Endothelial cell of umbilical vein (primary cell): ENCODE measurements around the gene IRF2BPL. TPM values are rescaled to one million over a fixed set of nuclear protein-coding genes. Genes with fewer than 3 reads are reported as not detected.

ENCODE experiments used
- BruUV-seq: library from RNA; stranded (reverse); fragments of 400-500 nt; replicated peaks from 2 replicates; lab custom pipeline; 2021; lab: Mats Ljungman, UMichigan
- CTCF ChIA-PET: fragments of 300-600, 350-600 bp; sonication (Branson Sonifier 250); formaldehyde crosslinking; loops from one replicate; lab custom pipeline; 2021; ENCODE audit warnings: antibody characterized with exemption, inconsistent platforms; lab: Charles Lee
- POLR2A ChIA-PET: fragments of 300-600, 350-600 bp; sonication (Branson Sonifier 250); formaldehyde crosslinking; loops from one replicate; lab custom pipeline; 2021; ENCODE audit warnings: antibody characterized with exemption, inconsistent platforms; lab: Charles Lee
- DNase-seq: peaks from one replicate; pipeline ENCODE4 v3.0.0-alpha.2; 2011; ENCODE audit warnings: low read depth, low spot score
- FAIRE-seq: peaks from 2 replicates; lab custom pipeline; 2011; peaks lifted over from hg19 to GRCh38; lab: Jason Lieb, UNC
- H2AFZ ChIP-seq: 2 replicates; pipeline ENCODE4 v1.6.0; 2012; ENCODE audit warnings: low read depth, low read length, control low read depth, inconsistent platforms
- H3K27ac ChIP-seq: 2 replicates; pipeline ENCODE4 v1.5.1; 2011; ENCODE audit warnings: low read depth, mild to moderate bottlenecking, control low read depth, low read length, moderate library complexity; ENCODE audit not compliant: insufficient read depth
- H3K27me3 ChIP-seq, 2 experiments: 2 replicates each; pipeline versions ENCODE4 v1.6.0 to v1.6.1; 2011; ENCODE audit warnings: low read length in 2 of 2, mixed read lengths in 1 of 2; ENCODE audit not compliant: control insufficient read depth in 2 of 2, insufficient read depth in 2 of 2
- H3K36me3 ChIP-seq, 2 experiments: 2 replicates in 1 of 2; 3 replicates in 1 of 2; pipeline ENCODE4 v1.5.1; 2011; ENCODE audit warnings: low read length in 2 of 2, mild to moderate bottlenecking in 1 of 2, moderate library complexity in 1 of 2; ENCODE audit not compliant: control insufficient read depth in 2 of 2, insufficient read depth in 2 of 2; ENCODE audit errors: extremely low read depth in 1 of 2
- H3K4me1 ChIP-seq: 3 replicates; pipeline ENCODE4 v1.5.1; 2011; ENCODE audit warnings: mild to moderate bottlenecking, low read length; ENCODE audit not compliant: control insufficient read depth, insufficient read depth; ENCODE audit errors: extremely low read depth
- H3K4me2 ChIP-seq: 2 replicates; pipeline ENCODE4 v1.6.1; 2011; ENCODE audit warnings: low read length, control low read depth, mixed read lengths; ENCODE audit not compliant: insufficient read depth
- H3K4me3 ChIP-seq, 3 experiments: fragments of 200-600 bp in 1 of 3; sonication (generic), shearing (Covaris generic) in 1 of 3; replicated peaks in 1 of 3; 2 replicates each; pipeline ENCODE4 v1.5.1; 2011 to 2016; ENCODE audit warnings: control low read depth in 3 of 3, low read length in 3 of 3, mild to moderate bottlenecking in 2 of 3, inconsistent platforms in 1 of 3, low read depth in 1 of 3, moderate library complexity in 1 of 3; ENCODE audit not compliant: insufficient read depth in 1 of 3
- H3K79me2 ChIP-seq: 2 replicates; pipeline ENCODE4 v1.6.0; 2012; ENCODE audit warnings: low read length, inconsistent platforms; ENCODE audit not compliant: control insufficient read depth, insufficient read depth
- H3K9ac ChIP-seq: replicated peaks from 2 replicates; pipeline ENCODE3; 2011; ENCODE audit warnings: low read length, control low read depth; ENCODE audit not compliant: insufficient read depth; ENCODE audit errors: extremely low read depth
- H3K9me1 ChIP-seq: replicated peaks from 3 replicates; pipeline ENCODE4 v1.6.0; 2011; ENCODE audit warnings: mild to moderate bottlenecking, low read length; ENCODE audit not compliant: control insufficient read depth, insufficient read depth; ENCODE audit errors: extremely low read depth
- H3K9me3 ChIP-seq: replicated peaks from 2 replicates; pipeline ENCODE4 v1.5.1; 2012; ENCODE audit warnings: low read length, inconsistent platforms; ENCODE audit not compliant: control insufficient read depth, insufficient read depth
- H4K20me1 ChIP-seq: replicated peaks from 2 replicates; pipeline ENCODE3; 2011; ENCODE audit warnings: mild to moderate bottlenecking, low read length; ENCODE audit not compliant: control insufficient read depth, insufficient read depth; ENCODE audit errors: extremely low read depth
- CTCF ChIP-seq, 2 donors: IDR thresholded peaks; 1 replicate in 1 of 2; 2 replicates in 1 of 2; pipeline ENCODE4 v1.5.1; 2011; ENCODE audit warnings: low read length in 2 of 2, mild to moderate bottlenecking in 2 of 2, moderate library complexity in 2 of 2, control low read depth in 1 of 2, inconsistent platforms in 1 of 2, low read depth in 1 of 2; ENCODE audit not compliant: insufficient read depth in 1 of 2; ENCODE audit errors: extremely low read depth in 1 of 2
- EZH2 ChIP-seq: IDR thresholded peaks from 2 replicates; pipeline ENCODE4 v1.6.1; 2012; ENCODE audit warnings: borderline replicate concordance, low read depth, mild to moderate bottlenecking, moderate library complexity, low read length, inconsistent platforms; ENCODE audit not compliant: severe bottlenecking
- FOS ChIP-seq: IDR thresholded peaks from 2 replicates; pipeline ENCODE4 v1.6.1; 2011; ENCODE audit warnings: mild to moderate bottlenecking, low read length, moderate library complexity, borderline replicate concordance; ENCODE audit not compliant: insufficient read depth
- GATA2 ChIP-seq: IDR thresholded peaks from 2 replicates; pipeline ENCODE4 v1.7.0; 2011; ENCODE audit warnings: low read depth, mild to moderate bottlenecking, moderate library complexity, mixed read lengths, low read length; ENCODE audit not compliant: insufficient read length, insufficient read depth
- JUN ChIP-seq: IDR thresholded peaks from 2 replicates; pipeline ENCODE4 v1.6.1; 2011; ENCODE audit warnings: borderline replicate concordance, low read depth; ENCODE audit not compliant: insufficient read length, insufficient read depth
- MYC ChIP-seq: IDR thresholded peaks from one replicate; pipeline ENCODE4 v1.6.1; 2011; ENCODE audit warnings: mild to moderate bottlenecking, low read depth, low read length
- POLR2A ChIP-seq: IDR thresholded peaks from 2 replicates; pipeline ENCODE4 v1.6.1; 2012; ENCODE audit warnings: low read depth, mild to moderate bottlenecking, control low read depth, low read length
- POLR2AphosphoS5 ChIP-seq: IDR thresholded peaks from 2 replicates; pipeline ENCODE4 v1.6.1; 2012; ENCODE audit warnings: low read depth, mild to moderate bottlenecking, control low read depth, low read length, moderate library complexity; ENCODE audit not compliant: insufficient read depth
- dilution Hi-C: fragments of 300-500 bp; cut with MboI; formaldehyde crosslinking; loops from one replicate; pipeline ENCODE4 v1.15.0; 2019; ENCODE audit warnings: low sequenced_read_pairs; ENCODE audit not compliant: extremely low pct_ligation_motif_present
- intact Hi-C: fragments of 100-400 bp; cut with micrococcal nuclease; formaldehyde crosslinking; loops from one replicate; pipeline ENCODE4 v1.10.0; 2022
- polyA plus RNA-seq, 4 experiments: library from polyadenylated mRNA; depleted of rRNA in 3 of 4; stranded (reverse) in 3 of 4; unstranded in 1 of 4; fragments of >200 nt; gene quantifications; 2 replicates each; pipeline versions ENCODE4 v1.2.1 to v1.2.3, GENCODE V29; 2011 to 2012; ENCODE audit warnings: missing spikeins in 1 of 4
- total RNA-seq: library from RNA; stranded (reverse); gene quantifications from 2 replicates; pipeline ENCODE4 v1.2.3, GENCODE V29; 2021
- TF ChIP-seq, protein P1 (sequence below): IDR thresholded peaks from 2 replicates; pipeline ENCODE4 v1.6.1; 2011; ENCODE audit not compliant: insufficient read depth, insufficient read length

IRF2BPL gene
- total and polyA plus RNA-seq, 2 donors (not counting 3 experiments of a cell fraction or from before 2014, with no cell fraction given), result 9.3 to 23.3 TPM

GRCh38 chr14:77055981-77056380 lies 27.5 kb upstream of the IRF2BPL start:
- intact Hi-C loops (loop anchor here (1.0 to 10.0 kb wide), 7 partner anchors 12 to 341 kb away; partner anchors contain the start of gene IRF2BPL), dilution Hi-C loops (no loop called here)
- Histone ChIP-seq H3K9me3 (no peaks in the 10 kb centered on the region), H2AFZ (no peak overlapping the region), H3K27me3 (no peaks in the 10 kb centered on the region), H3K36me3 (no peaks in the 10 kb centered on the region), H3K4me2 (no peak overlapping the region), H3K4me3 (no peak overlapping the region), H3K9me1 (no peaks in the 10 kb centered on the region), H4K20me1 (no peaks in the 10 kb centered on the region), H3K27ac (peak overlapping the region; percentile 86), H3K79me2 (no peaks in the 10 kb centered on the region), H3K4me1 (peaks cover 23% of the 10 kb centered on the region), H3K9ac (no peak overlapping the region)
- POLR2A ChIA-PET, result no interaction called here
- no peak for DNase-seq
- CTCF ChIA-PET, result interaction anchor here (3.9 to 4.8 kb wide), 2 partner anchors 144 to 180 kb away, joined by 23 to 67 read pairs; no protein-coding TSS in a partner anchor
- FAIRE-seq, result no peak
- TF ChIP-seq GATA2 (no peak), POLR2A (no peak), POLR2AphosphoS5 (no peak), MYC (no peak)
- TF ChIP-seq, protein P1, sequence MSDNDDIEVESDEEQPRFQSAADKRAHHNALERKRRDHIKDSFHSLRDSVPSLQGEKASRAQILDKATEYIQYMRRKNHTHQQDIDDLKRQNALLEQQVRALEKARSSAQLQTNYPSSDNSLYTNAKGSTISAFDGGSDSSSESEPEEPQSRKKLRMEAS, result no peak
- no TSS peak for BruUV-seq

DNA sequence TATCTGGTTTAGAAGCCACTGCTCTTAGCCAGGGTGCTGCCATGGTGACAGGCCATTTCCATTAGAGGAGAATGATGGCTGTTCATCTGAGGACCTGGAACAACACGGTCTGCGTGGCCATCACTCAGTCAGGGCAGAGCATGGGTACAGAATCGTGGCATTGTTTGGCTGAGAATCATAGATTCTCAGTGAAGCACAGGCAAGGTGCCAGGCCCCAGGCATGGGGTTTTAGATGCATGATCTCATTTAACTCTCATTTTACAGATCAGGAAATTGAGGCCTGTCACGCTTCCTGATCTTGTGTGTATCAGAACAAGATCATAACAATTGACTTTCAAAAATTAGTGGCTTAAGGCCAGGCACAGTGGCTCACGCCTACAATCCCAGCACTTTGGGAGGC lies 26.8 kb upstream of the IRF2BPL start:
- H2AFZ ChIP-seq, result peak overlapping the region; percentile 20
- no peaks in the 10 kb centered on the region for H4K20me1 ChIP-seq
- no peaks in the 10 kb centered on the region for H3K79me2 ChIP-seq
- BruUV-seq, result no TSS peak
- TF ChIP-seq EZH2 (no peak), POLR2A (no peak), FOS (peak; percentile 31), CTCF (IDR thresholded peaks at IDR 0.05; ENCODE audit: extremely low read depth in 1 of 2, insufficient read depth in 1 of 2, low read depth in 1 of 2, low read length in 2 of 2) (no peak), POLR2AphosphoS5 (peak; percentile 29), GATA2 (peak; percentile 60), JUN (peak; percentile 90)
- TF ChIP-seq, protein P1, result peak; percentile 53
- H3K4me3 ChIP-seq, result no peak overlapping the region
- ChIA-PET POLR2A (no interaction called here), CTCF (interaction anchor here (0.9 to 4.8 kb wide), 10 partner anchors 13 to 179 kb away, joined by 3 to 67 read pairs (median 7); no protein-coding TSS in a partner anchor)
- FAIRE-seq, result peak; percentile 100
- H3K27me3 ChIP-seq, result no peaks in the 10 kb centered on the region
- peak overlapping the region; percentile 8 for H3K4me2 ChIP-seq
- no peaks in the 10 kb centered on the region for H3K9me3 ChIP-seq
- H3K4me1 ChIP-seq, result peaks cover 23% of the 10 kb centered on the region
- no peaks in the 10 kb centered on the region for H3K36me3 ChIP-seq
- dilution Hi-C loops, result no loop called here
- intact Hi-C loops, result loop anchor here (1.0 to 10.0 kb wide), 7 partner anchors 13 to 341 kb away; partner anchors contain the start of gene IRF2BPL
- peak overlapping the region; percentile 53 for H3K9ac ChIP-seq
- H3K9me1 ChIP-seq, result no peaks in the 10 kb centered on the region
- peak overlapping the region; percentile 86 for H3K27ac ChIP-seq
- peak; percentile 93 for DNase-seq
